NOMO-1 treated with DMSO at 0.1 percent for 48 hours (cell line): ENCODE measurements around the gene DDX27.
A peak's percentile ranks its signal among the peaks of the same experiment; 100 is the strongest.

ENCODE experiments used
- DNase-seq: peaks from one replicate; lab custom pipeline; 2025; ENCODE audit not compliant: unreplicated experiment; lab: John Stamatoyannopoulos, UW

DDX27 gene

DNA sequence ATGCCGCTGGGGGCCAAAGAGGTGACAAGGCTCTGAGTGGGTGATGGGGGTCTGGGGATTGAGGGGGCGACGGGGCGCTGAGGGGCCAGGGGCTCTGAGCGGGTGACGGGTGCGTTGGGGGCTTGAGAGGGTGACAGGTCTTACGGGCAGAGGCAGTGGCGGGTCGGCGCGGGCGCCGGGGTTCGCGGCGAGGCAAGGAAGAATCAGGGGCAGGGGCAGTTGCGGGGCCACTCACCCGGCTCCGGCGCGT is 58.5 kb downstream of the DDX27 start:
- no peak for DNase-seq

DNA sequence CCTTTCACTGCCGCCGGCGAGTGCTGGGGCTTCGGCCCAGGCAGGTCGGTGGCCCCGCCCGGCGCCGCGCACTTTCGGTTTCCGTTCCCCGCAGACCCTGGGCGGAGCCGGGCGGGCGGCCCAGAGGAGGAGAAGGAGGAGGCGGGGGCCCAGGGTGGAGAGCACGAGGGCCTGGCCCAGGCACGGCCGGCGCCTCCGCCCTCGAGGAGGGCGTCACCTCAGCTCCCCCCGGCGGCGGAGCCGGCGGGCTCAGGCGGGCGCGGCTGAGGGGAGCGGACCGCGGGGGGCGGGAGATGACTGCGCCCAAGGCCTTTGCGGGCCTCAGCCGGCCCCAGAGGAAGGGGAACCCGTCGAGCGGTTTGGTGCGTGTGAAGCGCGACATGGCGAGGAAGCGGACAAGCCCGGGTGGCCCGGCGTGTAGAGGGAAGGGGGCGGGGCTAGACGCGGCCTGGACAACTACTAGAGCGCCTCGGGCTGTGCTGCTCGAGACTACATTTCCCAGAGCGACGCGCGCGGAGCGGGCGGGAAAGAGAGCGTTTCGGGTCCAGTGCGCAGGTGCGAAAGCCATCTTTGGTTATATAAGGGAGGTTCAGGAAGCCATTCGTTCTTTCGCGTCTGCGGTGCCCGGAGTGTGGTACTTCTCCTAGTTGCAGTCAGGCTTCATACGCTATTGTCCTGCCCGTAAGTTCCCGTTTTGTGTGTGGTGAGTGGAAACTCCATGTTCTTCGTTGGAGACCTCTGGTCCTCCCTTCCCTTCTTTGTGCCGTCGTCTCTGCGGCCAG is 59.0 kb downstream of the DDX27 start, which contains the start of gene ZNFX1:
Gene ZNFX1 (minus strand): TSS at position 22 of the 782 bp plus-strand sequence. CDS start 2,218 bp downstream, outside the sequence.
- DNase-seq, result peak; percentile 99

DNA sequence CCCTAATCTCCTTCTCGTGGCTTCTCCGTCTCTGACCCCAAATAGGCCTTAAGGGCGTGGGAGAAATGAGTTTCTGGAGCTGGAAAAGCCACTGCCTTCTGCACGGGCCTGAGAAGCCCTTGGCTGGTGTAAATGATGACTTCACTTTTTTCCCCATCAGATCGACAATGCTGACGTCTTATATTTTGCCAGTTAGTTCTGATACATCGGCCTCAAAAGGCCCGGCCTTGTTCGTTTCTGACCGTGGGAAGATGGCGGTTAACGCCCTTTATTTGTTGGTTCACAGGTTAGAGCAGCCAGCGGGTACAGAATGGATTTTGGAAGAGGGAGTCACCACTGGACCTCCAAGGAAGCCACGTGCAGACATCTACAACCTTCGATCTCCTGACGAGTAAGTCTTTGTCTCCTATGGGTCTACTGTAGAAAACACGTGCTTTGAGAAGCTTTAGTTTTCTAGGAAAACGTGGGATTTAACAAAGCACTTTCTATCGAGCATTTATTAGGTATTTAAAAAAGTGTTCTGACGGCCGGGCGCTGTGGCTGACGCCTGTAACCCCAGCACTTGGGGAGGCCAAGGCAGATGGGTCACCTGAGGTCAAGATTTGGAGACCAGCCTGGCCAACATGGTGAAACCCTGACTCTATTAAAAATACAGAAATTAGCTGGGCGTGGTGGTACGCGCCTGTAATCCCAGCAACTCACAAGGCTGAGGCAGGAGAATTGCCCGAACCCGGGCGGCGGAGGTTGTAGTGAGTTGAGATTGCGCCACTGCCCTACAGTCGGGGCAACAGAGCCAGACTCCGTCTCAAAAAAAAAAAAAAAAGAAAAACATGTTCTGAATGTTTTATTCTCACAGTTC is 59.8 kb downstream of the DDX27 start:
- DNase-seq, result peak; percentile 58

DNA sequence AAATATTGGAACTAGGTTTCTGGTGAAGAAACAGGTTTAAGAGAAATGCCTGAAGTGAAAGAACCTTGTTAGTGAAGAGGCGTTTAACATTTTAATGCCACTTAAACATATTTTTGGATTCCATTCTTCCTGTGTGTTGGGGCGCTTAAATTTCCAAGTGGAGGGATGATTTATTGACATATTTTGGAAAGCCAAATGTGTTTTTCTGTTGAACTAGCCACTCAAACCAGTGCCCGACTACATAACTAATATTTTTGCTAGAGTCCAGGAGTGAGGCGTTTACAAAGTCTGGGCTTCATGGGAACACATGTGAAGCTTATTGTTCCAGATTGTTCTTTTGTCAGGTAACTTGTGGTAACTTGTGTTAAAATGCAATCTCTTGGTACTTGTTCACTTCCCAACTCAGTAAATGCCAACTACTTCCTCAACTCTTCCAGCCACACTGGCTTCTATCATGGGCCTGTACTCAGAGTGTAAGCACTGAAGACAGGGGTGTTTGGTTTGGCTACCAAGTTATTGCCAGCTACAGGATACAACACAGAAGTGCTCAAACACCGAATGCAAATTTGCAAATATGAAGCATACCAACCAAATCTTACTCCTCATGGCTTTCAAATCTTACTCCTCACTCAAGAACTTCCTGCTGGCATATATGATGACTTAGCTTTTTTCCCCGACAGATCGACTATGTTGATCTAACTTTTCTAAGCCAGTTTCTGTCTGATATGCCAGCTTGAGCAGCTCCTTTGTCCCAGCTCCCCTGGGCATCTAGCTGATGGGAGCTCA is 60.7 kb downstream of the DDX27 start:
- DNase-seq, result no peak

DNA sequence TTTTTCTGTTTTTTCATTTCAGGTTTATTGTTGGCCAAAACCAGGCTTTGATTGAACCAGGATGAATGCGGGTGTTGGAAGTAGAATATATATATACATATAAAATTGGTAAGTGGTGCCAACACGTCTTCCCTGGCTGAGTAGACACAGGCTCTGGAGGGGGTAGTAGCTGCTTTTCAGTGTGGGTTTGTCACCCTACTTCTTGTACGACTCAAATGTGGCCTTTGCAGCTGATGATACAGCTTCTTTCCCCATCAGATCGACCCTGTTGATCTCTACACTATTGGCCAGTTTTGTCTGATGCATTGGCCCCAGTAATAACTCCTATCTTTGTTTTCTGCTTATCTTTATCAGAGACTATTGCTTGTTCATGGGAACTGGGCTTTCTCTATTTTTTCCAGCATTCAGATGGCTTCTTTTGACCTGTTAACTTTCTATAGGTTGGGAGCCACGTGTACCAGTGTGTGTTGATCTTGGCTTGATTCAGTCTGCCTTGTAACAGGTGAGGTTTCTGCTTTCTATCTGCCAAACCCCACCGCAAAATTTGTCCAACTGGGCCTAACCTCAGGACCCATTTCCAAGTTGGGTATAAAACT is 61.3 kb downstream of the DDX27 start:
- no peak for DNase-seq

DNA sequence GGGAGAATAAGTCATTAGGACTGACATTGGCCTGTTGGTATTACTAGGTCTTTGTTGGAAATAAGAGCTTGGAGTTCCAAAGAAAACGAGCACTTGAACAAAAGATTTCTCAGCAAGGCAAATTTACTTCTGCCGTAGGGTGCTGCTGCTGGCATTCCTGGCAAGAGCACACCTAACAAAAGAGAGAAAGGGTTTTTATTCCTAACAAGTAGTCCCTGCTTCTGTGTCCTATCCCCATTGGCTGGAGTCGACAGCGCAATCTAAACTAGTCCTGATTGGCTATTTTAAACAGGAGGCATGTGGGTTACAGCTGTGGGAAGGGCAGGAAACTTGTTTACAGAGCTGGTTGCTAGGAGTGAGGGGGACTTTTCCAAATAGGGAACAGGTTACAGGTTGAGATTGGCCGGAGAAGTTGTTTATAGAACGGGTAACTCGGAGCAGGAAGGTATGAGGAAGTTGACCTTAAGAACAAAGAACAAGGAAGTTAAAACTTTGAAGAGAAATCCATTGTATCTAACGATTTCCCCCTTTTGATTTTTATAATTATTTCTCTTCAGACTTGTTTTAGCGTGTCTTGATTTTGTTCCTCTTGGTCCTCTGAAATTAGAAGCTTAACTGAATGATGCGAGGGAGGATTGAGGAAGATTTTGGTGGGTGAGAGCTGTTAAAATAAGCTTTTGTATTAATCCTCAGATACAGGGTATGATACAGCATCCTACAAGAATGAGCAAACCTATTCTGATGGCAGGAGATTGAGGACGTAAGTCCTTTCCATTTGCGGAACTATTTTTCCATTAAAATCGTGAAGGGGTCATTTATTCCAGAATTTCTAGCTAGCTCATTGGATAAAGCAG is 62.1 kb downstream of the DDX27 start:
- peak; percentile 81 for DNase-seq

DNA sequence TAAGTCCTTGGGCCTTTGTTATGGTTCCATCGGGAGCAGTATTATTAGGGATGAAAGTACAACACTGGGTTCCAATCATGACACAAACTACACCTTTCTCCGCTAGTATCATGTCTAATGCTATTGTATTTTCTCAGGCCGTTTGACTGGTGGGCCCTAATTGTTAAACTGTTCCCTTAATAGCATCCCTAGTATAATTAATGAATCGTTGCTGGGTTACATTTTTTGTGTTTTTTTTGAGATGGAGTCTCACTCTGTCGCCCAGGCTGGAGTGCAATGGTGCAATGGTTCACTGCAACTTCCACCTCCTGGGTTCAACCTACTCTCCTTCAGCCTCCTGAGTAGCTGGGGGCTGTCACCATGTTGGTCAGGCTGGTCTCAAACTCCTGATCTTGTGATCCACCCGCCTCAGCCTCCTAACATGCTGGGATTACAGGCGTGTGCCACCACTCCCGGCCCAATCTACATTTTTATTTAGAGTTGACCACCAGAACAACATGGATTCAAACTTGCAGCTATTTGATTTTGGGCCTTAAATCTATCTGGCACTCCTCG is 62.8 kb downstream of the DDX27 start:
- DNase-seq, result no peak

DNA sequence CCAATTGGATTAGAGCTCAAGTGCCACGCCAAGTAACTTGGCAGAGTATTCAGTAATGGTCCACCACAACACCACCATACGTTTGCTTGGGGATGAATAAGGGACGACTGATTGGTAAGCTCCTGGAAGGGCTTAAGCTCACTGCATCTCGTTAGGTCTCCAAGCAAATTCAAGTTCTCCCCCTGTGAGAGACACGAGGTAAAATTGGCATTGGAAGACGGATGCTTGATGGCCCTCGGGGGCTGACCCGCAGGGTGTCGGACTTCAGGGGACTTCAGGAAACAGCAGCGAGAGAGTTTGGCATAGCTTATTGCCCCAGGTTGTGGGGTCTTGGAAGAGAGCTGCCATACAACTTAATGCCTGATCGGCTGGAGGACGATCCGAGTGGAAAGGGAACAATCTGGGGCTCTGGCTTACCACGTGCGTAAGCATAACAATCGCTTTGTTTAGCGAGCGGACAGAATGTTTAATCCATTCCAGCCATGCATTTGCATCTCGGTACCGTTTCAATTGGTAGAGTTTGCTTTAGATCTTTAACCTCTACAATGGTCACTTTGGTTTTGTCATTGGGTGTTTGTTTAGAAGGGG is 63.5 kb downstream of the DDX27 start:
- no peak for DNase-seq

DNA sequence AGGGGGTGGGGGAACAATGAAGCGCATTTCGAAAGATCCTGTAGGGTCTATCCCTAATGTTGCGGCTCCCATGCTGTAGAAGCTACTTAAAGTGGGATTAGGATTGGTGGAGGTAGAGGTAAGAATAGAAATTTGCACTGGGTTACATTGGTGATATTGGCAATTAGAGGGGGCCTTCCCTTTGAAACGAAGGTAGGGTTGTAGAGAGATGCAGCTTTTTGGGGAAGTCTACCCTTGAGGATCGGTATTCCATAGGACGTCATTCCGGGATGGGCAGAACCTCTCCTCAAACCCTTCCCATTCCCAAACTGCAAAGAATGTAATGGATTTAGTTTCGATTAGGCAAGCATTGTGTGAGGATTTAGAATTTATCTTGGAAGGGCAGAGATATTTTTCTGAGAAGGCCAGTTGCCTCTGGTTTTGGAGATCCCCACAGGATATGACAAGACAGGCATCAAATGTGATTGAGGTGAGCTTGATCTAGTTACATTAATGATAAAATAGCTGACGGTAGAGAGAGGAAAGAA is 64.0 kb downstream of the DDX27 start:
- DNase-seq, result no peak

DNA sequence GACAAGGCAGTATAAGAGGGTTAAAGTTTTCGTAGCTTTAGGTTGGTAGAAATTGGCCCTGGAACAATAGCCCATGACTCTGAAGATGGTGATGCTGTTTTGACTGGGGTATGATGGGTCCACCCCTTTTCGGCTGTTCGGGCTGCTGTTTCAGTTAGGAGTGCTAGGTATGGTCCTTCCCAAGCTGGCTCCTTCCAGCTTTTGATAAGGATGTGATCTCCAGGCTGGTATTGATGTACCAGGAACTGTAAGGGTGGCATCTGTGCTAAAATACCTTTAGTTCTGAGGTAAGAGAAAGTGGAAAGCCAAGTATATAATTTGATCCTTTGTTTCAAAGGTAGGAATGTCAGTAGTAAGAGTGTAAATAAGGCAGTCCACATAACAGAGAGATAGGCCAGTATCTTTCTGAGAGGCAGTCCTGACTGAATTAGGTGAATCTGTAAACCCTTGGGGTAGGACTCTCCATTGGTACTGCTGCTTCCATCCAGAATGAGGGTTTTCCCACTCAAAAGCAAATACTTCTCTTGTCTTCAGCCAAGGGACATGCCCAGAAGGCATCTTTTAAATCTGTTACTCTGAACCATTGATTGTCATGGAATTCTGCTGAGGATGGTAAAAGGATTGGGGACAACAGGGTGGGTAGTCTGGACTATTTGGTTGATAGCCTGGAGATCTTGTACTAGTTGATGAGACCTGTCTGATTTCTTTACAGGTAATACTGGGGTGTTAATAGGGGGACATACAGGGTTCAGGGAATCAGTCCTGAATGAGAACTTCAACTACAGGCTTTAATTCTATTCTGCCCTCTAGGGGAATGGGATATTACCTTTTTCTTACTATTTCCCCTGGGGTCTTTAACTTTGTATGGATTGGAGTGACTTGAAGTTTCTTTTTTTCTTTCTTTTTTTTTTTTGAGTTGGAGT is 64.7 kb downstream of the DDX27 start:
- no peak for DNase-seq

DNA sequence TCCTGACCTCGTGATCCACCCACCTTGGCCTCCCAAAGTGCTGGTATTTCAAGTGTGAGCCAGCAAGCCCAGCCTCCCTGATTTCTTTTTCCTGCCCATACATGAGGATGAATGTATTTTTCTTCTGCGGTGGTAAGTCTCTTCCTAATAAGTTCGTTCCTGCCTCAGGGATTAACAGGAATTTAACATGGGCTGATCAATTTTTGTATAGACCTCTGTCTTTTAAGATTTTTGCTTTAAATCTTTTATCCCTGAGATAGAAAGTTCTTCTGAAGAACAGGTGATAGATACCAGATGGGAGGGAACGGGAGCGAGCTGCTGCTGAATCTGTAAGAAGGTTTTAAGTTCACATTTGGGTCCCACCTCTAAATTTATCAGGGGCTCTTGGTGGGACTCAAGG is 65.6 kb downstream of the DDX27 start:
- no peak for DNase-seq

DNA sequence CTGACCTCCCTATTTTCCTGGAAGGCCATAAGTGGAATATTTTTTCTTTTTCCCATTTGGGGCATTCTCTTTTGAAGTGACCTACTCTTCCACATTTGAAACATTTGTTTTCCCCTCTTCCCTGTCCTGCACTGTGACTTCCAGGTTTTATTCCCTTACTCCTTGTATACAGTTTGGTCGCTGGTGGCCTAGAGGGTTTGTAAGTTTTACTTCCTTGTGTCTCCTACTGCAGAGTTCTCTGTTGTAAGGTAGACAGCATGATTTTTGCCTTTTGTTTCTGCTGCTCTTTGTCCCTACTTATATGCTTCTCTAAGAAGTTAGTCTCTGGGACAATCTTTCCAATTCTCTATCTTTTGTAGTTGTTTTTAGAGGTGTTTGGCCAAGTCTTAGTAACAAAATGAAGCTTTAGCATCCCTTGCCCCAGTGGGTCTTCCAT is 66.0 kb downstream of the DDX27 start:
- no peak for DNase-seq

DNA sequence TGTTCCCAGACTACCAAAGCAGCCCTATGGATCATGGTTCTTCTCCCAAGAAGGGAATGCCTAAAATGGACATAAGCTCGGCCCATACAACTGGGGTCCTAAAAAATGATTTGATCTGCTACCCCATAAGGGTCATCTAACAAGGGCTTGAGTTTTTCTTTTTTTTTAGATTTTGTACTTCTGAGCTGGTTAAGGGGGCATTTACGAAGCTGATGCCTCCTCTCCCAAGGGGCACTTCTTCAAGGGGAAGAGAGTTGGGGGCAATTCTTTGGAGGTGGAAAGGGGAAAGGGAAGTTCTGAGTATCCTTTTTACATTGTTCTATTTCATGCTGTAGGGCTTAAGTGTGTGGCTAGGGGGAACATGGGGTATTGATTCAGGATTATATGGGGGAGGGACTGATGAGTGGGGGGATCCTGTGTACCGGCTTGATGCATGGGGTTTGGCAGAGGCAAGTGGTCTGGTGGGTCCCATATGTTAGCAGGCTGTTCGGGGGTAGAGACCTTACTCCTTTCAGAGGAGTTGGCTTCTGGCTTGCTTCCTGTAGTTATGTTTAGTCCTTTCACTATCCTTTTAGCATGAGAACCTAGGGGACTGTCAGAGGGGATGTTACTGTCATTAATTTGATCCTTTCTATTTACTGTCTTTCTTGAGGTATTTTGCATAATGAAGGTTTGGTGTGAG is 66.7 kb downstream of the DDX27 start:
- no peak for DNase-seq

DNA sequence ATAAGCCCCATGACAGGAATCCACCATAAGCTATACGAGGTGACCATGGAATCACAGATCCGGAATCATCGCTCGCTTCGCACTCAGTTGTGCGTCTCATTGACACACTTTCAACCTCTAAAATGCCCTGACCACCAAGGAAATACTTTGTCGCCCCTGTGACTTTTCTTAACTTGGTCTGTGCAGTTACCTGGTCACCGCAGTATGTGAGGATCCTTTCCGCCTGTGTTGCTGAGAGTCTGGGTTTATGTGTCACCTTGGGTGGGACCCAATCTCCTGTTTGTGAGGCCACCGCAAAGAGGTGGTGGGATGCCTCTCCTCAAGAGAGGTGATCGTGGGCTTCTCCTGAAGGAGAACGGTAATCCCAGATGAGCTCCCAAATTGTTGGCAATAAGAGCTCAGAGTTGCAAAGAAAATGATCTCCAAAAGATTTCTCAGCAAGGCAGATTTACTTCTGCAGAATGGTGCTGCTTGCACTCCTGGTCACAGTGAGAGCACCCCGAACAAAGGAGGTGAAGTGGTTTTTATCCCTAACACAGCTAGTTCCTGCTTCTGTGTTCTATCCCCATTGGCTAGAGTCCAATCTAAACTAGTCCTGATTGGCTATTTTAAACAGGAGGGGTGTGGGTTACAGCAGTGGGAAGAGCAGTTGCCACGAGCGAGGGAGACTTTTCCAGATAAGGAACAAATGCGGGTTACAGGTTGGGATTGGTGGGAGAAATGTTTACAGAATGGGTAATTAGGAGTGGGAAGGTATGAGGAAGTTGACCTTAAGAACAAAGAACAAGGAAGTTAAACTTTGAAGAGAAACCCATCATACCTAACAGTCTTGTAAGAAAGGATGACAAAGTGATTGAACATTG is 67.7 kb downstream of the DDX27 start:
- no peak for DNase-seq

DNA sequence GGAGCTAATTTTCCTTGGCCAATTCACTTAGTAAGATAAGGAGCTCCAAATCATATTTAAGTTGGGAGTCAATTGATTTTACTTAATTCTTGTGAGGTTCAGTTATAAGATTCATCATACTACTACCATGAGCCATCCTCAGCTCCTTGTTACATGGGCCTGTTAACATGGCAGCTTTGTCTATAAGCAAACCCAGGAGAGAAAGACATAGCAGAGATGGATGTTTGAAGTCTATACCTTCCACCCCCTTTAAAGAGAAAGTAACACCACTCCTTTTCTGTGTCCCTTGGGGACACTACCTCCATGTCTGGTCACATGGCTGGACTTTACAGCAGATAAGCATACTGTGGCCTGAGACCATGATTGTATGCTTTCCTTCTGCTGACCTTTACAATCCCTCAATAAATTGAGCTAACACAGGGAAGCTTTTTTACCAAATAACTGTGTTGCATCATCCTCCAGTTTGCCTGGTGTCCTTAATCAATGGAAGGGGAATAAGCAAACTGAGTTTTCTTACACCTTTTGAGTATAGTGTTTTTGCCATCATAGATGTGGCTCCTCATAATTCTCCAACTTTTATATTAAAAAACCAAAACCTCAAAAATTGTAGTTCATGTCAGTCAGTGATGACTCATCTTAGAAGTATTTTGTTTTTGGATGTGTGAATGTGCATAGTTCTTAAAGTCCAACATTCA is 68.5 kb downstream of the DDX27 start:
- DNase-seq, result no peak

DNA sequence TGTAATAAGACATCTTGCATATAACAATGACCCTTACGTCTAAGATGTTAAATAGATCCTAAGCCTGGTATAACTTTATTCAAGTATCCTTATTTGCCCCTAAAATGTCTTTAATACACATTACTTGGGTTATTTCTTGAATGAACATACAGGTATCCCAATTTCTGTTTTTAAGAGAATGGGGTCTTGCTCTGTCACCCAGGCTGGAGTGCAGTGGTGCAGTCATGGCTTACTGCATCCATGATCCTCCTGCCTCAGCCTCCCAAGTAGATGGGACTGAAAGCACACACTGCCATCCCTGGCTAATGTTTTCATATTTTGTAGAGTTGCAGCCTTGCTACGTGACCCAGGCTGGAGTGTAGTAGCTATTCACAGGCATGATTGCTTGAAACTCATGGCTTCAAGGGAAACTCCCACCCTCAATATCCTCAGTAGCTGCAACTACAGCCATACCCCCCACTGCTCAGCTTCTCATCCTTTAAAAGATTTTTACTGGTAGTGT is 69.1 kb downstream of the DDX27 start:
- no peak for DNase-seq
